H1 (cell line): Measurements from ENCODE around the gene CRAT. TPM values are rescaled to one million over a fixed set of nuclear protein-coding genes. Genes with fewer than 3 reads are reported as not detected.

Source experiments
- CTCF ChIA-PET: fragments of 300-600 bp; sonication (Branson Sonifier 250); formaldehyde crosslinking; loops from one replicate; lab custom pipeline; 2021; ENCODE audit not compliant: partially characterized antibody; lab: Charles Lee
- POLR2A ChIA-PET: fragments of 300-600 bp; sonication (Branson Sonifier 250); formaldehyde crosslinking; loops from one replicate; lab custom pipeline; 2021; ENCODE audit warnings: inconsistent platforms; ENCODE audit not compliant: partially characterized antibody; lab: Charles Lee
- DNase-seq, 2 experiments: peaks; one replicate each; pipeline versions ENCODE4 v3.0.0 to v3.0.0-alpha.2; 2010 to 2022; ENCODE audit warnings: low spot score in 2 of 2, low read depth in 1 of 2, mixed read lengths in 1 of 2
- FAIRE-seq: peaks from 2 replicates; lab custom pipeline; 2011; peaks lifted over from hg19 to GRCh38; lab: Jason Lieb, UNC
- H2AFZ ChIP-seq: 2 replicates; pipeline ENCODE4 v1.8.1; 2012; ENCODE audit warnings: low read length, inconsistent platforms
- H2AK5ac ChIP-seq: 2 replicates; pipeline ENCODE4 v1.6.1; 2013; ENCODE audit warnings: low read depth, low read length
- H2BK120ac ChIP-seq: replicated peaks from 2 replicates; pipeline ENCODE3; 2013; ENCODE audit warnings: low read depth, low read length, inconsistent platforms
- H2BK12ac ChIP-seq: 2 replicates; pipeline ENCODE4 v1.6.1; 2013; ENCODE audit warnings: low read depth, low read length
- H2BK15ac ChIP-seq: 2 replicates; pipeline ENCODE4 v1.6.1; 2013; ENCODE audit warnings: low read length
- H2BK20ac ChIP-seq: 2 replicates; pipeline ENCODE4 v1.6.1; 2013; ENCODE audit warnings: low read length
- H2BK5ac ChIP-seq: 2 replicates; pipeline ENCODE4 v1.6.1; 2013; ENCODE audit warnings: low read depth, low read length
- H3K14ac ChIP-seq: 2 replicates; pipeline ENCODE4 v1.6.1; 2013; ENCODE audit warnings: inconsistent platforms; ENCODE audit not compliant: insufficient read length
- H3K18ac ChIP-seq: 2 replicates; pipeline ENCODE4 v1.6.1; 2013; ENCODE audit warnings: low read length; ENCODE audit errors: extremely low read depth
- H3K23ac ChIP-seq: 2 replicates; pipeline ENCODE4 v1.6.1; 2013; ENCODE audit warnings: inconsistent platforms; ENCODE audit not compliant: insufficient read length
- H3K23me2 ChIP-seq: 2 replicates; pipeline ENCODE4 v1.6.1; 2013; ENCODE audit warnings: low read depth, low read length
- H3K27ac ChIP-seq: 2 replicates; pipeline ENCODE4 v1.6.1; 2011; ENCODE audit warnings: low read depth, low read length, inconsistent platforms
- H3K27me3 ChIP-seq, 4 experiments: replicated peaks in 1 of 4; 1 replicate in 1 of 4; 2 replicates in 3 of 4; pipeline versions ENCODE4 v1.6.1 to v1.8.1; 2011 to 2013; ENCODE audit warnings: low read length in 3 of 4, mild to moderate bottlenecking in 3 of 4, inconsistent platforms in 2 of 4, mixed read lengths in 2 of 4, moderate library complexity in 1 of 4; ENCODE audit not compliant: control insufficient read depth in 3 of 4, insufficient read depth in 3 of 4; ENCODE audit errors: extremely low read depth in 1 of 4
- H3K36me3 ChIP-seq, 4 experiments: 2 replicates each; pipeline versions ENCODE4 v1.6.1 to v1.8.1; 2011 to 2013; ENCODE audit warnings: mild to moderate bottlenecking in 4 of 4, low read length in 3 of 4, moderate library complexity in 2 of 4, control low read depth in 1 of 4, inconsistent platforms in 1 of 4; ENCODE audit not compliant: insufficient read depth in 4 of 4, control insufficient read depth in 2 of 4
- H3K4ac ChIP-seq: replicated peaks from 2 replicates; pipeline ENCODE3; 2013; ENCODE audit warnings: low read length, low read depth, mixed read lengths, inconsistent platforms; ENCODE audit not compliant: insufficient read length
- H3K4me1 ChIP-seq, 4 experiments: replicated peaks in 1 of 4; 1 replicate in 1 of 4; 2 replicates in 3 of 4; pipeline versions ENCODE4 v1.6.1 to v1.8.1; 2011 to 2013; ENCODE audit warnings: low read length in 3 of 4, inconsistent platforms in 2 of 4, mixed read lengths in 1 of 4; ENCODE audit not compliant: insufficient read depth in 4 of 4, control insufficient read depth in 3 of 4
- H3K4me2 ChIP-seq, 2 experiments: 2 replicates each; pipeline versions ENCODE4 v1.6.1 to v1.8.1; 2011 to 2013; ENCODE audit warnings: low read depth in 2 of 2, low read length in 2 of 2, control low read depth in 1 of 2, inconsistent platforms in 1 of 2, mild to moderate bottlenecking in 1 of 2; ENCODE audit not compliant: insufficient read depth in 1 of 2
- H3K4me3 ChIP-seq, 4 experiments: fragments of 200-600, 300-600 bp in 1 of 4; sonication (generic), shearing (Covaris generic), sonication (Bioruptor Twin) in 1 of 4; 2 replicates each; pipeline versions ENCODE4 v1.5.1 to v1.8.1; 2011 to 2016; ENCODE audit warnings: low read length in 4 of 4, low read depth in 3 of 4, control low read depth in 2 of 4, inconsistent platforms in 2 of 4, mild to moderate bottlenecking in 2 of 4, mixed read lengths in 1 of 4, moderate library complexity in 1 of 4; ENCODE audit not compliant: insufficient read depth in 2 of 4; ENCODE audit errors: extremely low read depth in 1 of 4
- H3K56ac ChIP-seq: replicated peaks from 2 replicates; pipeline ENCODE3; 2013; ENCODE audit warnings: low read depth, mild to moderate bottlenecking, mixed read lengths, low read length, inconsistent platforms; ENCODE audit not compliant: insufficient read length
- H3K79me1 ChIP-seq: 2 replicates; pipeline ENCODE4 v1.6.1; 2013; ENCODE audit warnings: low read depth, low read length, control low read depth
- H3K79me2 ChIP-seq, 2 experiments: 2 replicates each; pipeline versions ENCODE4 v1.6.1 to v1.8.1; 2012 to 2013; ENCODE audit warnings: low read length in 2 of 2, mild to moderate bottlenecking in 2 of 2, inconsistent platforms in 1 of 2; ENCODE audit not compliant: insufficient read depth in 2 of 2, control insufficient read depth in 1 of 2
- H3K9ac ChIP-seq, 4 experiments: replicated peaks in 1 of 4; 1 replicate in 1 of 4; 2 replicates in 3 of 4; pipeline versions ENCODE4 v1.6.1 to v1.8.1; 2011 to 2013; ENCODE audit warnings: low read depth in 3 of 4, low read length in 3 of 4, control low read depth in 2 of 4, mild to moderate bottlenecking in 2 of 4, moderate library complexity in 2 of 4, inconsistent platforms in 1 of 4; ENCODE audit errors: extremely low read depth in 1 of 4
- H3K9me3 ChIP-seq, 2 experiments: 2 replicates each; pipeline versions ENCODE4 v1.6.1 to v1.8.1; 2012 to 2013; ENCODE audit warnings: mild to moderate bottlenecking in 2 of 2, moderate library complexity in 2 of 2, control low read depth in 1 of 2, inconsistent platforms in 1 of 2, low read depth in 1 of 2, low read length in 1 of 2, mixed read lengths in 1 of 2; ENCODE audit not compliant: insufficient read depth in 2 of 2
- H4K20me1 ChIP-seq, 2 experiments: replicated peaks in 1 of 2; 2 replicates each; pipeline versions ENCODE3 to v1.8.1; 2011 to 2013; ENCODE audit warnings: inconsistent platforms in 2 of 2, low read length in 2 of 2, mild to moderate bottlenecking in 1 of 2; ENCODE audit not compliant: insufficient read depth in 2 of 2, control insufficient read depth in 1 of 2
- H4K5ac ChIP-seq: 2 replicates; pipeline ENCODE4 v1.6.1; 2013; ENCODE audit warnings: low read length, low read depth, mixed read lengths, inconsistent platforms; ENCODE audit not compliant: insufficient read length
- H4K8ac ChIP-seq: 2 replicates; pipeline ENCODE4 v1.8.0; 2013; ENCODE audit warnings: mild to moderate bottlenecking, moderate library complexity, low read length, inconsistent platforms; ENCODE audit not compliant: insufficient read depth; ENCODE audit errors: extremely low read depth
- H4K91ac ChIP-seq: replicated peaks from 2 replicates; pipeline ENCODE3; 2013; ENCODE audit warnings: low read length, mixed read lengths, inconsistent platforms; ENCODE audit not compliant: insufficient read length
- BACH1 ChIP-seq: IDR thresholded peaks from 2 replicates; pipeline ENCODE4 v1.6.1; 2012; ENCODE audit warnings: low read length, improper control_type of control experiment
- BRCA1 ChIP-seq: IDR thresholded peaks from 2 replicates; pipeline ENCODE4 v1.6.1; 2012; ENCODE audit warnings: low read depth, low read length, improper control_type of control experiment
- CHD2 ChIP-seq: IDR thresholded peaks from 2 replicates; pipeline ENCODE4 v1.6.1; 2012; ENCODE audit warnings: low read length, improper control_type of control experiment
- GABPA ChIP-seq: IDR thresholded peaks from 2 replicates; pipeline ENCODE4 v1.6.1; 2011; ENCODE audit warnings: mild to moderate bottlenecking, low read length, moderate library complexity, borderline replicate concordance; ENCODE audit not compliant: insufficient read depth
- GTF2F1 ChIP-seq: IDR thresholded peaks from 2 replicates; pipeline ENCODE4 v1.6.1; 2012; ENCODE audit warnings: low read depth, low read length, improper control_type of control experiment, borderline replicate concordance
- JUN ChIP-seq: IDR thresholded peaks from 2 replicates; pipeline ENCODE4 v1.6.1; 2011; ENCODE audit warnings: low read depth, mild to moderate bottlenecking, improper control_type of control experiment, low read length
- RXRA ChIP-seq: IDR thresholded peaks from 2 replicates; pipeline ENCODE4 v1.6.1; 2011; ENCODE audit warnings: low read depth, mild to moderate bottlenecking, low read length, moderate library complexity; ENCODE audit not compliant: insufficient read depth
- SIN3A ChIP-seq, 2 experiments: IDR thresholded peaks in 1 of 2; conservative IDR thresholded peaks in 1 of 2; 2 replicates each; pipeline ENCODE4 v1.6.1; 2011 to 2012; ENCODE audit warnings: low read length in 2 of 2, improper control_type of control experiment in 1 of 2, low read depth in 1 of 2, mild to moderate bottlenecking in 1 of 2
- TAF7 ChIP-seq: optimal IDR thresholded peaks from 2 replicates; pipeline ENCODE3; 2011; ENCODE audit warnings: low read depth, mild to moderate bottlenecking, inconsistent platforms, low read length, moderate library complexity, borderline replicate concordance
- TCF12 ChIP-seq: IDR thresholded peaks from 2 replicates; pipeline ENCODE4 v1.6.1; 2011; ENCODE audit warnings: low read depth, mild to moderate bottlenecking, low read length
- TEAD4 ChIP-seq: IDR thresholded peaks from 2 replicates; pipeline ENCODE4 v1.6.1; 2012; ENCODE audit warnings: low read depth, low read length, inconsistent platforms, mixed read lengths
- ZNF274 ChIP-seq: IDR thresholded peaks from 2 replicates; pipeline ENCODE4 v1.7.0; 2012; ENCODE audit warnings: low read length, borderline replicate concordance; ENCODE audit errors: extremely low read depth
- WGBS, 2 experiments: shearing (Covaris generic) in 1 of 2; methylation state at CpG; one replicate each; pipeline versions ENCODE4 v1.1.6 to v1.1.7; 2013 to 2015; ENCODE audit warnings: low lambda C conversion rate in 2 of 2, mixed read lengths in 2 of 2, inconsistent platforms in 1 of 2, low coverage in 1 of 2, missing lambda C conversion rate in 1 of 2; ENCODE audit not compliant: insufficient replicate concordance in 2 of 2, insufficient coverage in 1 of 2, insufficient read length in 1 of 2; ENCODE audit errors: extremely low coverage in 1 of 2, missing lambda C conversion rate in 1 of 2; 5-methylcytosine and 5-hydroxymethylcytosine counted together
- polyA plus RNA-seq, 7 experiments: library from polyadenylated mRNA; depleted of rRNA in 3 of 7; stranded (reverse) in 5 of 7; unstranded in 2 of 7; fragments of >200 nt in 5 of 7; fragments of 200-250 nt in 2 of 7; gene quantifications; 1 replicate in 5 of 7; 2 replicates in 1 of 7; 4 replicates in 1 of 7; pipeline versions ENCODE4 v1.2.1 to v1.2.3, GENCODE V29; 2011 to 2013; ENCODE audit warnings: missing spikeins in 2 of 7, mixed read lengths in 2 of 7
- total RNA-seq: library from RNA; stranded (reverse); fragmentation: NEBNext Ultra II Directional; extraction: Animal tissue kit (Norgen Biotek cat#: 25700); gene quantifications from 2 replicates; pipeline ENCODE4 v1.2.1, GENCODE V29; 2021
- TF ChIP-seq, protein P1 (sequence below): IDR thresholded peaks from 2 replicates; pipeline ENCODE4 v1.6.1; 2012; ENCODE audit warnings: inconsistent platforms

Gene CRAT
- total and polyA plus RNA-seq, 2 of the 8 experiments (the other 6 are each of a cell fraction or from before 2014, with no cell fraction given): 8.2 to 17.3 TPM

DNA sequence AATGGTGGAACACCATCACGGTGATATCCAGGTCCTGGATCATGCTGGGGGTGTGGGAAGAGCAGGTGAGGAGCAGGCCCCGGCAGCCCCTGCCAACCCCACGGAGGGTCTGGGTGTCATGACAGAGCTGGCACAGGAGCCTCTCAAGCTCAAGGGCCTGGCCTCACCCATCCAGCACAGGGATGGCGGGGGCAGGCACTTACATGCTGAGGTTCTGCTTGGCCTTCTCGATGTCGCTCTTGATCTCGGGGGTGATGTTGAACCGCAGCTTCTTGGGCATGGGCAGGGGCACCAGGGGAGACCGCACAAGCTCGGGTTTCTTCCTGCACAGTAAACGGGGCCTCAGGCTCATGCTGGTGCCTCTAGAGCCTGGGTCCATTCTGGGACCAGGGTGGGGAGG, 12.3 kb downstream of the CRAT start:
- H4K8ac ChIP-seq: no peak overlapping the region
- H3K79me2 ChIP-seq: no peaks in the 10 kb centered on the region
- H4K91ac ChIP-seq: no peak overlapping the region
- no peak overlapping the region for H2BK12ac ChIP-seq
- H3K27me3 ChIP-seq: peaks cover 0 to 6% (median 4%) of the 10 kb centered on the region in 4 experiments; a peak in 3 of 7 replicates
- H4K5ac ChIP-seq: no peak overlapping the region
- H3K79me1 ChIP-seq: no peaks in the 10 kb centered on the region
- H3K56ac ChIP-seq: no peak overlapping the region
- no peaks in the 10 kb centered on the region for H3K9me3 ChIP-seq
- DNase-seq (no peak), FAIRE-seq (no peak)
- 97% methylated on average over 11 of the region's 11 CpGs; no CpG with 5 or more reads in 1 of the 2 experiments for WGBS, 2 experiments
- no peak overlapping the region for H3K9ac ChIP-seq
- no peak overlapping the region for H3K18ac ChIP-seq
- no peak overlapping the region for H3K4me3 ChIP-seq
- H3K23me2 ChIP-seq: no peaks in the 10 kb centered on the region
- H2BK20ac ChIP-seq: no peak overlapping the region
- no peak overlapping the region for H3K23ac ChIP-seq
- no peak overlapping the region for H2BK15ac ChIP-seq
- H3K4me1 ChIP-seq: peaks cover 0 to 5% (median 1%) of the 10 kb centered on the region in 4 experiments; a peak in 2 of 7 replicates
- no peak overlapping the region for H3K4ac ChIP-seq
- H3K4me2 ChIP-seq: no peak overlapping the region
- H3K14ac ChIP-seq: no peak overlapping the region
- H2AK5ac ChIP-seq: no peak overlapping the region
- no peaks in the 10 kb centered on the region for H3K36me3 ChIP-seq
- ChIA-PET POLR2A (interaction anchor here (1.9 to 4.8 kb wide), 2 partner anchors 10 to 16 kb away, joined by 6 to 27 read pairs; partner anchors contain the start of gene DOLPP1), CTCF (interaction anchor here (0.7 to 1.7 kb wide), 7 partner anchors 10 to 71 kb away, joined by 3 to 5 read pairs (median 4); partner anchors contain the start of gene SH3GLB2)
- no peak overlapping the region for H2AFZ ChIP-seq
- no peak overlapping the region for H2BK5ac ChIP-seq
- H2BK120ac ChIP-seq: no peak overlapping the region
- no peaks in the 10 kb centered on the region for H4K20me1 ChIP-seq
- no peak overlapping the region for H3K27ac ChIP-seq
- TF ChIP-seq SIN3A (conservative IDR thresholded peaks at IDR 0.05 in 1 of 2, IDR thresholded peaks at IDR 0.05 in 1 of 2; ENCODE audit: low read depth in 1 of 2, low read length in 2 of 2): no peak
- no peak for TF ChIP-seq TAF7
- TF ChIP-seq ZNF274: no peak
- no peak for TF ChIP-seq BACH1
- no peak for TF ChIP-seq CHD2
- no peak for TF ChIP-seq GABPA
- no peak for TF ChIP-seq TEAD4
- TF ChIP-seq GTF2F1: no peak
- TF ChIP-seq JUN: no peak
- TF ChIP-seq, protein P1, sequence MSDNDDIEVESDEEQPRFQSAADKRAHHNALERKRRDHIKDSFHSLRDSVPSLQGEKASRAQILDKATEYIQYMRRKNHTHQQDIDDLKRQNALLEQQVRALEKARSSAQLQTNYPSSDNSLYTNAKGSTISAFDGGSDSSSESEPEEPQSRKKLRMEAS: no peak
- no peak for TF ChIP-seq BRCA1
- TF ChIP-seq RXRA: no peak
- TF ChIP-seq TCF12: no peak
